ENCODE measurements around the gene CRISP3. TPM values are rescaled to one million over a fixed set of nuclear protein-coding genes. Genes with fewer than 3 reads are reported as not detected.

The CRISP3 gene
- total and polyA plus RNA-seq, 2 of the 4 experiments (the other 2 are of a cell fraction): not detected

GRCh38 chr6:49766762-49767161 is 22.6 kb upstream of the CRISP3 start:
- dilution Hi-C loops (cut with HindIII; ENCODE audit: low sequenced_read_pairs, unreplicated experiment): no loop called here

More at GRCh38 chr6:49766762-49767161, 22.6 kb upstream of the CRISP3 start:
- in situ Hi-C loops (cut with MboI; ENCODE audit: low sequenced_read_pairs) (no loop called here), intact Hi-C loops (cut with micrococcal nuclease) (no loop called here)
- H2BK5ac ChIP-seq (ENCODE audit: low read depth, low read length, poor library complexity, severe bottlenecking): no peak overlapping the region
- WGBS, 2 experiments (ENCODE audit: extremely low coverage in 2 of 2, insufficient read length in 1 of 2): no CpG with 5 or more reads among the region's 2 CpGs
- H3K27ac ChIP-seq (ENCODE audit: insufficient read depth, low read length): no peak overlapping the region
- H3K4me2 ChIP-seq (ENCODE audit: low read depth, low read length): no peak overlapping the region
- TF ChIP-seq CHD1 (IDR thresholded peaks at IDR 0.05; ENCODE audit: low read depth, low read length) (no peak), MAZ (IDR thresholded peaks at IDR 0.05; ENCODE audit: borderline replicate concordance, low read depth, low read length) (no peak), MAFK (IDR thresholded peaks at IDR 0.05; ENCODE audit: low read depth, low read length) (no peak), FOS (IDR thresholded peaks at IDR 0.05; ENCODE audit: low read depth, low read length) (no peak), ELK1 (IDR thresholded peaks at IDR 0.05; ENCODE audit: borderline replicate concordance, low read depth, low read length) (no peak), BHLHE40 (IDR thresholded peaks at IDR 0.05; ENCODE audit: low read depth, low read length) (no peak), RFX5 (IDR thresholded peaks at IDR 0.05; ENCODE audit: low read depth, low read length) (no peak), SMC3 (IDR thresholded peaks at IDR 0.05; ENCODE audit: low read depth, low read length) (no peak), MXI1 (IDR thresholded peaks at IDR 0.05; ENCODE audit: borderline replicate concordance, low read depth, low read length) (no peak), NFE2L2 (IDR thresholded peaks at IDR 0.05; ENCODE audit: low read depth, low read length) (no peak), RCOR1 (IDR thresholded peaks at IDR 0.05; ENCODE audit: insufficient replicate concordance, low read length) (no peak), USF2 (IDR thresholded peaks at IDR 0.05; ENCODE audit: low read depth, low read length) (no peak), CEBPB (IDR thresholded peaks at IDR 0.05; ENCODE audit: low read depth, low read length) (no peak), POLR2A (IDR thresholded peaks at IDR 0.05; ENCODE audit: low read depth, low read length) (no peak), CTCF (conservative IDR thresholded peaks at IDR 0.05; ENCODE audit: low read depth, low read length) (no peak), RAD21 (IDR thresholded peaks at IDR 0.05; ENCODE audit: low read length) (no peak)
- no peak overlapping the region for H3K23ac ChIP-seq (ENCODE audit: low read depth, low read length)
- H3K9me1 ChIP-seq (ENCODE audit: insufficient read depth, low read length): no peaks in the 10 kb centered on the region
- H2BK15ac ChIP-seq (ENCODE audit: low read depth, low read length): no peak overlapping the region
- no peak overlapping the region for H2AK9ac ChIP-seq (replicated peaks; ENCODE audit: low read depth, low read length, poor library complexity)
- no peak overlapping the region for H4K5ac ChIP-seq (ENCODE audit: low read depth, low read length)
- H2BK120ac ChIP-seq (ENCODE audit: low read depth, low read length): no peak overlapping the region
- no peak overlapping the region for H3K18ac ChIP-seq (ENCODE audit: low read depth, low read length)
- H2AK5ac ChIP-seq (ENCODE audit: low read depth, low read length): no peak overlapping the region
- H3K27me3 ChIP-seq (ENCODE audit: control insufficient read depth, insufficient read depth, low read length): no peaks in the 10 kb centered on the region
- CTCF ChIA-PET: no interaction called here
- H3K4ac ChIP-seq (ENCODE audit: low read depth, low read length): no peak overlapping the region
- H2AFZ ChIP-seq (replicated peaks; ENCODE audit: low read length, poor library complexity): no peak overlapping the region
- no peak overlapping the region for H3K9ac ChIP-seq (ENCODE audit: low read depth, low read length)
- H3K14ac ChIP-seq (replicated peaks; ENCODE audit: low read depth, low read length): no peak overlapping the region
- H3K4me3 ChIP-seq (ENCODE audit: insufficient read depth, low read depth, low read length): no peak overlapping the region
- no peak overlapping the region for H3K56ac ChIP-seq (ENCODE audit: extremely low read depth, insufficient read depth, low read length)
- DNase-seq (no peak), ATAC-seq (ENCODE audit: low read depth) (no peak)
- no peak overlapping the region for H4K91ac ChIP-seq (ENCODE audit: insufficient read depth, low read depth, low read length)
- H3K4me1 ChIP-seq (ENCODE audit: control insufficient read depth, insufficient read depth, low read length): no peaks in the 10 kb centered on the region
- no peak overlapping the region for H2BK20ac ChIP-seq (ENCODE audit: low read depth, low read length)
- no peaks in the 10 kb centered on the region for H4K20me1 ChIP-seq (ENCODE audit: insufficient read depth, low read length)
- H4K8ac ChIP-seq (ENCODE audit: low read depth in 2 of 2, low read length in 2 of 2): no peak overlapping the region
- H3K36me3 ChIP-seq (ENCODE audit: control insufficient read depth, insufficient read depth, low read length): no peaks in the 10 kb centered on the region
- peaks cover 1% of the 10 kb centered on the region; the same call in 1 of the 2 replicates for H3K9me3 ChIP-seq (ENCODE audit: control insufficient read depth, insufficient read depth, low read length)
- no TSS peak for BruUV-seq (replicated peaks)
- POLR2A ChIA-PET (ENCODE audit: unreplicated experiment): no interaction called here
- no peaks in the 10 kb centered on the region for H3K79me1 ChIP-seq (ENCODE audit: low read depth in 1 of 2, low read length in 2 of 2)

Data from IMR-90 (cell line).